ENCODE data around the gene VPS16. TPM values are rescaled to one million over a fixed set of nuclear protein-coding genes. Genes with fewer than 3 reads are reported as not detected.

VPS16 gene
- total RNA-seq, 4 donors from 2014 or later: 22.0 to 37.5 (median 30.2) TPM

- Histone ChIP-seq H3K27ac (replicated peaks in 1 of 4) (no peak overlapping the region), H3K4me3 (no peak overlapping the region), H3K9me3 (peaks cover 0 to 3% (median 1%) of the 10 kb centered on the region in 4 donors), H3K36me3 (no peaks in the 10 kb centered on the region), H3K4me1 (peaks cover 0 to 18% (median 13%) of the 10 kb centered on the region in 4 donors), H3K27me3 (peaks cover 0 to 65% (median 18%) of the 10 kb centered on the region in 4 donors)
- DNase-seq (ENCODE audit: extremely low spot score): no peak
- TF ChIP-seq POLR2A (IDR thresholded peaks at IDR 0.05; ENCODE audit: low read depth) (no peak), CTCF (IDR thresholded peaks at IDR 0.05) (no peak), EP300 (IDR thresholded peaks at IDR 0.05) (no peak), POLR2AphosphoS5 (IDR thresholded peaks at IDR 0.05) (no peak)
- intact Hi-C loops (cut with DNase I): no loop called here
- 91% methylated on average over 2 of the region's 2 CpGs for WGBS
Measured at GRCh38 chr20:2817341-2817726, 23.2 kb upstream of the VPS16 start.

DNA sequence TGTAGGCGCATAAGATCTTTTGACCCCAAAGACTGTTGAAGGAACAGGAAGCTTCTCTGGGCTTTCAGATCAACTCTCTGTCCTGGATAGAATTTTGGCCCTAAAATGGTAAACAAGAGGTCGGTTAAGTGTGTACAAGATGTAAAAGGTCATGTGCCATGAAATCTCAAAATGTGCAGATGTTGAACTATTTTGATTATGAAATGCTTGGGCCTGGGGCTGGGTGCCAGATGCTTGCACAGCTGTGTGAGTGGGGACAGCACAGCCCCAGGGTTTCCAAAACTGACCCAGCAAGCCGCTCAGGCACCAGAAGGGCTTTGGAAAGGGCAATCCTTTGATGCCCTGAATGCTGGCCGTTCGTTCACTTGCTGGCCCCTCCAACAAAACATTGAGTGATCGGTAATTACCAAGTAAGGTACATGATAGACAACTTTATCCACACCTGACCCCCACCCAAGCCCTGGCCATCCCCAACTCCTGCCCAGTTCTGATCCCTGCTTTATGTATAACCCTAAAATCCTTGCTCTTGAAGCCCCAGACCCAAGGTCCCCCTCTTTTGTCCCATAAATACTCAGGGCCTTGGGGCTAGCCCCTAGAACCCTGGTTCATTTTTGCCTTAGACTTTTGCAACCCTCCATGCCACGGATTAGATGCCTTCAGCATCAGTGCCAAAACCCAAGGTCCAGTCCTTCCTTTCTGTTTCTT is 22.5 kb upstream of the VPS16 start:
- Histone ChIP-seq H3K27me3 (peaks cover 0 to 61% (median 17%) of the 10 kb centered on the region in 4 donors), H3K9me3 (no peaks in the 10 kb centered on the region), H3K27ac (replicated peaks in 1 of 4) (no peak overlapping the region), H3K4me3 (no peak overlapping the region), H3K4me1 (peaks cover 0 to 18% (median 13%) of the 10 kb centered on the region in 4 donors), H3K36me3 (no peaks in the 10 kb centered on the region)
- WGBS: 72% methylated on average over 6 of the region's 7 CpGs
- DNase-seq (ENCODE audit: extremely low spot score): no peak
- intact Hi-C loops (cut with DNase I): no loop called here
- TF ChIP-seq POLR2AphosphoS5 (IDR thresholded peaks at IDR 0.05) (no peak), CTCF (IDR thresholded peaks at IDR 0.05) (no peak), POLR2A (IDR thresholded peaks at IDR 0.05; ENCODE audit: low read depth) (no peak)

DNA sequence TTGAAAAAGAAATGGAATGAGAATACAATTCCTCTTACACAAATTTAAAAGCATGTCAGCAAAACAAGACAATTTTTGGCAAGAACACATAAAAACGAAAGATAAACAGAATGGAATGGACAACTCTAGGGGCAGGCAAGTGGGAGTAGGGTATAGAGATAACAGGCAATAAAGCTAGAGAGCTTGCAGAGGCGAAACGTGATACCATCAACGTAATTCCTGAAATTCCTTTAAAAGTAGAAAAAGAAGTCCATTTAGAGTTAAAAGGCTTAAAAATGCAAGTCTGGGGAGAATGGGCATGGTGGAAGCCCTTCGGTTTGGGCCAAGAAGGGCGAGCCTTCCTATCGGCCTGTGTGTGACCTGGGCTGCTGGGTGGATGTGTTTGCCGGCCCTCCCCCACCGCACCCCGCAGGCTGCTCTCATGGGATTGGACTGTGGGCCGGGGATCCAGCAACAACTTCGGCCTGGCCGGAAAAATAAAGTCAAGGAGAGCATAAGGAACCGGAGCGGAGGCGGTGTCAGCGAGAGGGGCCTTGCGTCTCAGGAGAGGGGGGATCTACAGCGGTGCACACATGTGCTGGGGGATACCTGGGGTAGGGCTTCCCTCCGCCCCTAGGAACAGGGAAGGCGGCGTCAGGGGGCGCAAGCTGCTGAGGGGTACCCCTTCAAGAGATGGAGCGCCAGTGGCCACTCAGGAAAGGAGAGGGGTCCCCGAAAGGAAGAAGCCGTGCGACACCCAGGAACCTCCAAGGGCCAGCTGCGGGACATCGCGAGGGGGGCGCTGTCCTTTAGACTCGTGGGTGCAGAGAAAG is 20.3 kb upstream of the VPS16 start:
- WGBS: 38% methylated on average over 32 of the region's 32 CpGs
- no peak for TF ChIP-seq CTCF (IDR thresholded peaks at IDR 0.05)
- no peak for DNase-seq (ENCODE audit: extremely low spot score)
- intact Hi-C loops (cut with DNase I): no loop called here
- no peaks in the 10 kb centered on the region for H3K9me3 ChIP-seq
- H3K27ac ChIP-seq (replicated peaks in 1 of 4): no peak overlapping the region
- no peaks in the 10 kb centered on the region for H3K36me3 ChIP-seq
- peaks cover 0 to 14% (median 13%) of the 10 kb centered on the region in 4 donors for H3K4me1 ChIP-seq
- H3K27me3 ChIP-seq: peaks cover 0 to 61% (median 16%) of the 10 kb centered on the region in 4 donors
- H3K4me3 ChIP-seq: no peak overlapping the region

DNA sequence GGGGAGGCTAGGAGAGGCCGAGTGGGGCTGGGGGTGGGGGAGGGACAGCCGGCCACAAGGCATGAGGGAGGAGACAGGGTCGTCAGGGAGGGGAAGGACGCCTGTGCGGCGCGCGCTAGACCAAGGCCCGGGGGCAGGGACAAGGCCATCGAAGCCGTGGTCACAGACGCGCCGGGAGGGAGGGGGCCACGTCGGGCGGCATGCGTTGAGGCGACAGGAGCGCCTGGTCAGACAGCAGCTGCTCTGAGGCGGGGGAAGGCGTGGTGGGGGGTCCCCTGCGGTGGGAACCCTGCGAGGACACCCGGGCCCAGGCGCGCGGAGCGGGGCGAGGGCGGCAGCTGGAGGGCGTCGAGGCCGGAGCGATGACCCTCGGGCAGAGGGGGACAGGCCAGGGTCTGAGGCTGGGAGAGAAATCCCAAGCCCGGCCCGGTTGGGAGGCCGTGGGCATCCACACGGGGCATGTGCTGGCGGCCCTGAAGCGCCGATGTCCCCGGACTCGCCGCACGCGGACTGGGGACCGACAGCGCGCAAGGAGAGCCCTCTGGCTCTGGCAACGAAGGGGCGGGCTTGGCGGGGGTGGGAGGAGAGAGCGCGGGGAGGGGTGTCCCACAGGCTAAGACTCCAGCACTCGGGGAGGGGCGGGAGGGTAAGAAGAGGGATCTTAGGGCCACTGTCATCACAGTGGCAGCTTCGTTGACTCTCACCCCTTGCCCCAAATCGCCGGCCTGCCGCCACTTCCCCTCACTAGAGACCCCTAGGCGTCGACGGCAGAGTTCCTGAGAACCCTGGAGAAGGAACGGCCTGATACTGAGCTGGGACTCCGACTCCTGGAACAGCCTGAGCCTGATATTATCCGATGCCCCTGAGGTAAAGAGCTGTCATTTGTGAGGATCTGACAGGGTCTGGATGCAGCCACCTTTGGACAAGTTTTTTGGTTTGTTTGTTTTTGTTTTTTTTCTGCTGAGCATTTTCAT is 19.4 kb upstream of the VPS16 start:
- Histone ChIP-seq H3K4me1 (peaks cover 0 to 14% (median 13%) of the 10 kb centered on the region in 4 donors), H3K27ac (replicated peaks in 1 of 4) (no peak overlapping the region), H3K9me3 (no peaks in the 10 kb centered on the region), H3K4me3 (no peak overlapping the region), H3K36me3 (no peaks in the 10 kb centered on the region), H3K27me3 (peaks cover 0 to 67% (median 17%) of the 10 kb centered on the region in 4 donors)
- DNase-seq (ENCODE audit: extremely low spot score): no peak
- intact Hi-C loops (cut with DNase I): no loop called here
- 29% methylated on average over 32 of the region's 68 CpGs for WGBS
- no peak for TF ChIP-seq POLR2A (IDR thresholded peaks at IDR 0.05; ENCODE audit: low read depth)
- no peak for TF ChIP-seq POLR2AphosphoS5 (IDR thresholded peaks at IDR 0.05)
- no peak for TF ChIP-seq EP300 (IDR thresholded peaks at IDR 0.05)
- no peak for TF ChIP-seq CTCF (IDR thresholded peaks at IDR 0.05)
